IPS-11a (cell line): Measurements from ENCODE around the gene EIF6.

Experiments used
- H3K4me3 ChIP-seq: one replicate; pipeline ENCODE4 v1.5.1; 2013; ENCODE audit warnings: low read depth, low read length, control low read depth

Gene EIF6

DNA sequence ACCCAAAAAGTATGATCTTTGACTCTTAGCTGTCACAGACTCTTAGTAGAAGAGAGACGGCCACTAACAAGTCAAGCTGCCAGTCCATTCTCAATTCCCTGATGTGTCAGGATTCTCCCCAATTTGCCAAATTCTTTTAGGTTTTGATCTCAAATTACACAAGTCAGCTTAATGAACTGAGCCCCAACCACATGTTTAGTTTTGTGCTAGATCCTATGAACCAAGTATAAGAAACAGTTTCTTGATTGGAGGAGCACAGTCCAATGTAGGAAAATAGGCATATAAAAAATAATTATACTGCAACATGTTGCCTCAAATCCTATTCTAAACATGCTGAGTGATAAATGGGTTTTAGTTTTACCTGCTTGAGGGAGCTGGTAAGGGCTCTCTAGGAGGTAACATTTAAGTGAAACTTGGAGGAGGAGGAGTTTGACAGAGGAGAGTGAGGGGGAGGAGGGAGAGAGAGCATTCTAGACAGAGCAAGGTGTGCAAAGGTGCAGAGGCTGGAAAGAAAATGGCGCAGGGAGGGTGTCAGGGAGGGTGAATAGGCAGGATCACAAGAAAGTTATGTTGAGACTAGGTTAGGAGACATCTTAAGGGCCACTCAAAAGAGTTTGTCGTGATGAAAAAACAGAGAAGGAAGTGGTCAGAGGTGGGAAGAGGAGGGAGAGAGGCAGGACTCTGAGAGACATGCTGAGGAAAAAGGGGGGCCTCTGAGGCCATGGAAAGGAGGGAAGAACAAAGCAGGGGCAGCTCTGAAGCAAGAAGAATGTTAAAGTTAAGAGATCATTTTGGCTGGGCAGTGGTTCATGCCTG lies 30.5 kb upstream of the EIF6 start:
- H3K4me3 ChIP-seq = no peak overlapping the region

DNA sequence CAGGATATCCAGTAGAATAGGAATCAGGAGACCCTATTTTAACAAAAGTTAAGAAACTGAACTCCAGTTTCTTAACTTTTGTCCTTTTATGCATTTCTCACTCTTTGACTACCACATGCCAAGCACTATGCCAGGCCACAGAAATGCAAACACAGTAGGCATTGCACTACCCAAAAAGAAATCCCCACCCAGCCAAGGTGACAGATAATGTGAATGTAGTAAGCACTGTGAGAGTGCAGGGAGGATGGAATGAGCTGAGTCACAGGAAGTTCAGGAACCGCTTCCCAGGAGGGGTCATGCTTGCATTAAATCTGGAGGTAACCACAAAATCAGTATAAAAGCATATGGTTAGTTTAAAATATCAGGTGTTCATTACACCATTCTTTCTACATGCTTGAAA lies 27.7 kb upstream of the EIF6 start:
- no peak overlapping the region for H3K4me3 ChIP-seq

DNA sequence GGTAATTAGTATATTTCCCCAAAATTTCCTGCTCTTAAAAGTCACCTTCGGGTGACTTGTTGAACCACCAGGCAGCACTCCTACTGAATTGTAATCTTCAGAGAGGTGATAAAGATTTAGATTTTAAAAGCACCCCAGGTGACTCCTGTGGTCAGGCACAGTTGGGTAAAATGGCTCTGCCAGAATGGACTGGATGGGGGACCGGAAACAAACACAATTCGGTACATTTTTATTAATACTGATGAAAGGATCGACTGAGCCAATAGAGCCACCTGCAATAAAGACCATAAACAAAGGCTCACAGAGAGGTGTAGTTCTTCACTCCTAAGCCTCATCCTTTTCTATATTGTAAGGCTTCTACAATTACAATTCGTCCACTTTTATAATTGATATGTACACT lies 27.2 kb upstream of the EIF6 start:
- no peak overlapping the region for H3K4me3 ChIP-seq

DNA sequence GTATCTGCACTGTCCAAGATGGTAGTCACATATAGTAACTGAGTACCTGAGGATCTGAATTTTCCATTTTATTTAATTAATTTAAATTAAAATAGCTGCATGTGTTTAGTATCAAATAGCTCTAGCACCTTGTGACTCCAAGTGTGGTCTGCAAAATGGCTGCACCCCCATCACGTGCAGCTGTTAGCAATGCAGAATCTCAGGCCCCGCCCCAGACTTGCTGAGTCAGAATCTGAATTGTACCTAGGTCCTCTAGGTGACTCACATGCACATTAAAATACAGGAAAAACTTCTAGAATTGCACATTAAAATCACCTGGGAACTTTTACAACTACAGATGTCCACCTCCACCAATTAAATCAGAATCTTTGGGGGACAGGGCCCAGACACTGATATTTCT lies 26.8 kb upstream of the EIF6 start:
- H3K4me3 ChIP-seq = no peak overlapping the region

DNA sequence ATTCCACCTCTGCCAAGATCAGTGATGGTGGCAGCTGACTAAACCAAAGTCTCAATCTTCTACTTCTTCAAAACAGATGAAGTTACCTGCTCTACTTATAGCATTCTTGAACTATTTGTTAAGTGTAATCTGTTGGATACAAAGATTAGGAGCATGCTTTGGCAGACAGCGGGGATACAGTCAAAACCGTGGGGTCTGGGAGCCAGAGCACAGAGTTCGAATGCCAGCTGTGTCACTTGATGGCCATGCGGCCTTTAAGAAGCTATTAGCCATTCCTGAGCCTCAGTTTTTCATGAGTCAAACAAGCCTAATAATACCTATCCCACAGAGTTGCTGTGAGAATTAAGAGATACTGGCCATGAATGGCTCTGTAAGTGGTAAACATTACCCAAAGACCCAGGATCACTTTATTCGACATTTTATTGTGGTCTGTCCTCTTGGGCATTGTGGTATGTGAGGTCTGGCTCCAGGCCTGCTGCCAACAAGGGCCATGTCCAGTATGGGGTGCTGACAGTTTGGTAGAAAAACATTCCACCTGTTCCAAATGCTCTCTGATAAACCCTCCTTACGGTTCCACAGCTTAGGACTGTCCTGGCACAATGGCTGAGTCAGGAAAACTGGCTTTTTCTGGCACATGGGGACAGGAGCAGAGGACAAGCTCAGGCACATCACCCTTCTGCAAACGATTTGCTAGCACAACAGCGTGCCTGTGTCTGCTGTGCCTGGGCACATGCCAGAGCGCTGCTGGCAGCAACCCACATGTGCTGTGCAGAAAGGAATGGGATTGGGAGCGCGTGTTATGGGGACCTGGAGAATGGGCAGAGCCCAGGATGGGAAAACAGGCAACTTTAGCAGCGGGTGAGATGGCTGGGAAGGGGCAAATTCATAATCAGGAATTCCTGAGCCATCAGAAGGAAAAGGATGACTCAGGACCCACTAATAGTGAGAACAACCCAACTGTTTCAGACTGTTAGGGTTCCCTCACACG lies 23.4 kb upstream of the EIF6 start:
- H3K4me3 ChIP-seq = no peak overlapping the region

DNA sequence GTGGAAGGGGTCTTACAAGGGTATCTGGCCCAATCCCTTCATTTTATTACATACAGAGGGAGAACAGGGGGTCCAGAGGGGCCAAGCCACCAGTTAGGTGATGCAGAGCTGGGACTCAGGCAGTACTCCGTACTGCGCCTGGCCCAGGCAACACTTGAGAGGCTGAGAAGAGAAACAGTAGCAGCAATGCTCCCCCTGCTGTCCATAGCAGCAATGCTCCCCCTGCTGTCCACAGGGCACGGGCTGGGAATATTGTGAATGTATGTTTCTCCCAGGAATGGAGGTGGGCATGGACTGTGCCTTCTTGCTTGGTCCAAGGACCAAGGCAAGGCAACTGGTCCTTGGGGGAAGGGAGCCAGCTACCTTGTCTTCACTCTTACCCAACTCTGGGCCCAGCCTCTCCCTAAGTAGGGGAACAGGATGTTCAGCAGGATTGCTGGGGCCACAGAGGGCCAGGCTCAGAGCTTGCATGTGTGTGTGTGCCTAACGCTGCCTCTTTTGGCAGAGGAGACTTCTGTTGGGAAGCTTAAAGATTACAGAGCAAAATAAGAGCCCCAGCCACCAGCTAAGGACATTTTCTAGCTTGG lies 22.5 kb upstream of the EIF6 start:
- no peak overlapping the region for H3K4me3 ChIP-seq

DNA sequence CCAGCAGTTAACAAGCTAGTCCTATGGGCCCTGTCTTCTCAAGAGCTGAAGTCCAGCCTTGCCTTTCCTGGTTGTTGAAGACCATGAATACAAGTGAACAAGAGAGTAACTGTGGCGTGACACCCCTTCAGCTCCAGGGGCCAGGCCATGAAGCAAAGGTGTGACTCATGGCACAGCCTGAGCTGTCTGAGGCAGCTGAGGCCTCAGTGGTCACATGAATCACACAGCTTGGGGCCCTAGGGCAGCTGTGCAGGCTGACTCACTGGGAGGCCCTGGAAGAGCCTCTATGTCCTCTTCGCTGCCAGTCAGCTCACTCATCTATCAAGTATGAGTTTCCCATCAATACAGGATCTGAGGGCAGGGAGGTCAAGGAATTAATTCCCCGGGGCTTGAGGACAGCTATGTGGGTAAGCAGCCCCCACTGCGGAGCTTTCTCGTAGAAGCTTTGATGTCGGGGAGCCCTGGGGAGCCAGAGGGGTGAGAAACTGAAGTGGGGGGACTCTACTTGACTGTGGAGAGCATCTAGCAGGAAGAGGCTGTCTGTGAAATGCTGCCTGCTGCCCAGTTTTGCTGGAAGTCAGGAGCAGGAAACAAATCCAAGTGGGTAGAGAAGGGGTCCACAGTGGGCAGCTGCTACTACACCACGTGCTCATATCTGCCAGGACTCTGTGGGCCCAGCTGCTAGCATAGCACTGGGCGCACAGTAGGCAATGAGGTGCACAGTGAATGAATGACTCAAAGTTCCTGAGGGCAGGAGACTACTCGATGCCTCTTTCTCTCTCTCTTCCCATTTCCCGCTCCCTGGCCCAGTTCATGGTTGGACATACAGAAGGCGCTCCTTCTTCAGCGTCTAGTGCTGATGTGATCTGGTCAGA lies 21.3 kb upstream of the EIF6 start:
- H3K4me3 ChIP-seq = no peak overlapping the region

DNA sequence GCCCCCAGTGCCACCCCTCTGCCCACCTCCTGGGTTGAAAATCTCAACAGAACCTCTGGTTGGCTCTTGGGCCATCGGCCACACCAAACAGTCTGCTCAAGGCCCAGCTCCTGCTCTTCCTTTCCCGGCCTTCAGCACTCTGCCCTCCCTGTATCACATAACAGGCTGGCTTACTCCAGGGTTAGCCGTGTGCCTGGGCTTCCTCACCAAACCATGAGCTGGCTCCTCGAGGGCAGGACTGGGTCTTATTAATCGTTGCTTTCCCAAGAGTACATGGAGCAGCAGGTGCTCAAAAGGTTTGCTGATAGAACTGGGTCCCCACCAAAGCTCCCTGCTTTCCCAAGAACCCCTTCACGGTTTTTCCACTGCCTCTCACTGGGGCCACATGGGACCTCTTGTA lies 20.4 kb upstream of the EIF6 start:
- no peak overlapping the region for H3K4me3 ChIP-seq

DNA sequence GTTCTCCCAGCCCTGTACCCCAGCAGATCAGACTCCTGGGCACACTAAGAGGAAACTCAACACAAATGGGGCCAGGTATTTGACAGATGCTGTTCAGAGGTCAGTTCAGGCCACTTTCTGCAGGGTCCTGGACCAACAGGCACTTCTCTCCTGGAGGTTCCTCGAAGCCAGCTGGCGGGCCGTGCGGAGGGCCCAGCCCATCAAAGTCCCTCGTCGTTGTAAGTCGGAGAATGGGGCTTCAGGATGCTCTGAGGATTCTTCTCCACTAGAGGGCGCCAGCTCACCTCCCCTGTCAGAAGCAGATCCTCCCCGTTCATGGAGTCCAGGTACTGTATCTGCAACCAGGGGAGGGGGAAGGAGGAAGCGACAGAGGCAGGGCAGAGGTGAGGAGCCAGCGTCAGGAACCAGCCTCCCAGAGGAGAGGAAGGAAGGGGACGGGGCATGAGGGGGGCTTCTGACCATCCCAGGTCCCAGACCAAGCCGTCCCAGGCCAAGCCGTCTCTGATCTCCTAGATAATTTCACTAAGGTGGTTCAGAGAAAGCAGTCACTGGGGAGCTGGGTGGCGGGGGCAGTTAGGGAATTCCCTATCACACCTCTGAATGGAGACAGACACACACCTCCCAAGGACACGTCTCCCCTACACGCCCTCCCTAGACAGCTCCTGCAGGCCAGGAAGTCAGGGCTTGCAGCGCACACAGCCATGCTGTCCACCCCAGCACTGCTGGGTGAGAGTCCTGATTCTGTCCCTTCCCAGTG lies 19.3 kb upstream of the EIF6 start:
- H3K4me3 ChIP-seq = no peak overlapping the region

DNA sequence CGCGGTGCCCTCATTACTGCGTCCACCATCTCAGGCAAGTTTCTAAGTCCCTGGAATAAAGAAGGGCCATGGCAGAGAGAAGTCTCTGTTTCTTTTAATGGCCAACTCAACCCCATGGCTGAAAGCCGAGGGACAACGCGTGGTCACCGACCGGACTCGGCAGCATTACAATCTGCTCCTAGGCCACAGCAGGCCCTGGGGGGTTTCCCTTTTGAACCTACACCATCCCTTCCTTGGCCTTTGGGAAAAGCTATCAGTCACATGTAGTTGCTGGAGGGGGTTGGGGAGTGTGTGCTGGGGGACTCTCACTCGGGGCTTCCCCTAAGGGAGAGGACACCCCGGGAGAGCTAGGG lies 18.8 kb upstream of the EIF6 start:
- no peak overlapping the region for H3K4me3 ChIP-seq

DNA sequence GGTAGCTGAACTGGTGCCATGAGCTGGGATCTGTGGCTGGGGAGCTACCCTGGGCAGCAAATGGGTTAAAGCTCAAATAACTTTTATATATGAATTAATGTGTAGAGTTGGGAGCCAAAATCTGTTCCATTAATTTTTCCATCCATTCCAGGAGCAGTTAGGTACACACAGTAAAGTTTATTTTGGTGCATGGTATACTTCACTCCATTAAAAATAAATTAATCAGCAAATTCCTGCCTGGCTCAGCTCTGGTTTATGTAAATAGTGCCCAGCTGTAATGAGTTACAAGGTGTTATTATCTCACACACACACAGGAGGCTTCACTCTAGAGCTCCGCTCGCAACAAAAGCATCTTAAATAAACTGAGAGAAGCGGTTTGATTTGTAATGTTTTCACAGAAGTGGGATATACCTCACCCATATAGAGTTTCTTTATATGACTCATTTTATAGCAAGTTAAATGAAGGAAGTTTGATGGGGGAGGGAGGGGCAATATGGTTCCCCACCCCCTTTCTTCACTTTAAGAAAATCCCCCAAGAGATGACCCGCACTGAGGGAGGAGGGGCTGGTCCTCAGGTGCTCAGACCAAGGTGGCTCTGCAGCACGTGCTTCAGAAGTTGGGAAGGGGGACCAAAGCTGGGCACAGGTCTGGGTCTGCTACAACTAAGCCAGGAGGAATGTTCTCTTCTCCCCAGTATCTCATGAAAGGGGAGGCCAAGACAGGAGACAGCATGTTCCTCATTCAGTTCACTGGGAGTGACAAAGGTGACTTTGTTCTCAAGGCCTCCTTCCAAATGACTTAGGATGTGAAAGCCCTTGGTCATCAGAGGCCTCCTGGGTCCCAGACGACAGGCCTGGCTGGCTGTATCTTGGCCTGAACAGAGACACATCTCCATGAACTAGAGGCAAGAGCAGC lies 18.1 kb upstream of the EIF6 start:
- H3K4me3 ChIP-seq = no peak overlapping the region

DNA sequence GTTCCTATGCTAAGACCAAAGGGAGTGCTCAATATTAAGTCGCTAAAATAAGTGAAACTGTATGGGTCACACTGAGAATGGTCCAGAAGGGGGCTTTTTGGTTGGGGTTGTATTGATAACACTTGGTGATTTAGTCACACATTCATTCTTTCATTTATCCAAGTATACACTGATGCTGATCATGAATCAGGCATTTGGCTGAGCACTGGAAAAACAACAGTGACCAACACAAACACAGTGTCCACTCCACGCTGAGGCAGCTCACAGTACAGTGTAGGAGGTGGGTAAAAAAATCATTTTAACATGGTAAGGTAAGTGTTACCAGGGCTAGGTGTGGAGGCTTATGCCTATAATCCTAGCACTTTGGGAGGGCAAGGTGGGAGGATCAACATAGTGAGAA lies 16.9 kb upstream of the EIF6 start:
- H3K4me3 ChIP-seq = no peak overlapping the region

DNA sequence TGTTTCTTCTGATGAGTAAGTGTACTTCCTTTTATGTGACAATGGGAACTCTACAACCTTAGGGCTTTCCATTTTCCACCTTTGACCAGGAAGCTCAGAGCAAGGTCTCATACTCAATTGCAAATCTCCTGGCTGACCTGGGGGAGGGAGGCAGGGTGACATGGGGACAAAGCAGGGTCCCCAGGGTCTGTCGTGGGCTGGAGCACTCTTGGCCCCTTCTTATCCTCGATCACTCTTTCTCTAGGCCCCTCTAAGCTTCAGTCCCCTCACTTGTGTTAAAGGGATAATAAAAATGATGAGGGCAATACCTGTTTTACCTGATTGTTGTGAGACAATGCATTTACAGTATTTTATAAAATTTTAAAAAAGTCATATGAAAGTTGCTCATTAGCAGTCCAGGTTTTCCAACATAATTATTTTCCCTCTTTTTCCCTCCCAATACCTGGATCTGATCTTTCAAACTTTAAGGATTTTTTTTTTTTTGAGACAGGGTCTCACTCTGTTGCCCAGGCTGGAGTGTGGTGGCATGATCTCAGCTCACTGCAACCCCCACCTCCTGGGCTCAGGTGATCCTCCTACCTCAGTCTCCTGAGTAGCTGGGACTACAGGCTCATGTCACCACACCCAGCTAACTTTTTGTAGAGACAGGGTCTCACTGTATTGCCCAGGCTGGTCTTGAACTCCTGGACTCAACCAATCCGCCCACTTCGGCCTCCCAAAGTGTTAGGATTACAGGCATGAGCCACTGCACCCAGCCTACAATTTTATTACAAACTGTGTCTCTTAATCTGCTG lies 16.1 kb upstream of the EIF6 start:
- H3K4me3 ChIP-seq = no peak overlapping the region

DNA sequence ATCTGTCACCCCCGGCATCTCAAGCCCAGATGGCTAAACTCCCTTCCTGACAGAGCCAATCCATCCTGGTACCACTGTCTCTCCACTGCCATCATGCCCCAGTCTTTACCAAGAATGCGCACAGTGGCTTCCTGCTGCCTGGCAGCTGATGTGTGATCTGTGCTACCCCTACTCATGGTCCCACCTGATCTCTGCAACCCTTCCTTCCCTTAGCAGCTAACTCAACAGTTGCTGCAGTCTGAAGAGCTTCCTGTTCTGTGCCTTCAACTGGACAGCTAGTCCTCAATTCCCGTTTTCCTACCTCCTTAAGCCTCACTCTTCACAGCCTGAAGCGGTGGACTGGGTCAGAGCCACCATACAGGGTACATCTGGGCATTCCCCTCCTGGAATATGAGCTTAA lies 15.2 kb upstream of the EIF6 start:
- no peak overlapping the region for H3K4me3 ChIP-seq

DNA sequence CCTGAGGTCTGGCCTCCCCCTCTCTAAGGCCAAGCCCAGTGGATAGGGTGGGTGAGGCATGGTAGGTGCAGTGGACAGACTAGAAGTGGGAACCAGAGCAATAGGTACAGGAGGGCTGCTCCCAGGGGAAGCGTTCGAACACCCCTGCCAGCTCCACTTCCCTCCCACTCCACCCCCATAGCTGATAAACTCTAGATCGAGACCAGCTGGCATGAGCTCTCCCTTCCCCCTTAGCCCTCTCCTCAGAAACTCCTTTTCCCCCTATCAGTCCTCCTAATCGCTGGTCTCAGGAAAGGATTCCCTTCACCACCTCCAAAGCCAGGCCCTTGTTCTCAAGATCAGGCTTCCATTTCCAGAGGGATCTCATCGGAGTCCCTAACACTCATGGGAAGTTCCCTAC lies 13.7 kb upstream of the EIF6 start:
- no peak overlapping the region for H3K4me3 ChIP-seq

DNA sequence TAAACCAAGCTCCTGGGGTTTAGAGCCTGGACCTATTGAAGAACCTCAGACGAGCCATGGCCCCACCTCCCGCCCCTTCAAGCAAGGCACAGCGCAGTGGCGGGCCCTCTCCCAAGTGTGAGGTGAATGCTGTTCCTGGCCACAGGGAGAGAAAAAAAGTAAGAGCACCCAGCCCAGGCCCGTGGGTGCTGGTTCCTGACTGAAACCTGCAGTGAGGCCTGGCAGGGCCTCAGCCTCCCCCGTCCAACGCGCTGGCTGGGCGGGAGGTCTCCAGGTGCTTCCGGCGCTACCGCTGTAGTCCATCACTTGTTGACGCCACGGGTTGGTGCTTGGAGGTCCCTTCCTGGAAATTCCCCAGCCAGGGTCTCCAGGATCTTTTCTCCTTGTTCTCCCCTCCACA lies 13.2 kb upstream of the EIF6 start:
- H3K4me3 ChIP-seq = no peak overlapping the region

DNA sequence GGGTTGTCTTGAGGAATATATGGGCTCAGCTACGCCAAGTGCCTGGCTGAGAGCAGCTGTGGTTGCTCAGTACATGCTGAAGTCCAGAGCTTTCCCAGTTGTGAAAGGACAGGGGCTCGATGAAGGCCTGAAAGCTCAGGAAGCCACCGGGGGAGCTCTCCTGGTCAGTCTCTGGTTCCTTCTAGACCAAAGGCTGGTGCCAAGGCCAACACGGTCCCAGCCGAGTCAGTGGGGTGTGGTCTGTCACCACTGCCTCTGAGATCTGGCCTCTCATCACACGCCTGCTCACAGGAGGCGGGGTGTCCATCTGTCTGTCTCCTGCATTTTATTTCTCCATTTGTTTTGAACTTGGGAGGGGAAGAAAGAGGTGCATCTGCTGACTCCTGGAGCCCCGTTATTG lies 12.6 kb upstream of the EIF6 start:
- H3K4me3 ChIP-seq = no peak overlapping the region

DNA sequence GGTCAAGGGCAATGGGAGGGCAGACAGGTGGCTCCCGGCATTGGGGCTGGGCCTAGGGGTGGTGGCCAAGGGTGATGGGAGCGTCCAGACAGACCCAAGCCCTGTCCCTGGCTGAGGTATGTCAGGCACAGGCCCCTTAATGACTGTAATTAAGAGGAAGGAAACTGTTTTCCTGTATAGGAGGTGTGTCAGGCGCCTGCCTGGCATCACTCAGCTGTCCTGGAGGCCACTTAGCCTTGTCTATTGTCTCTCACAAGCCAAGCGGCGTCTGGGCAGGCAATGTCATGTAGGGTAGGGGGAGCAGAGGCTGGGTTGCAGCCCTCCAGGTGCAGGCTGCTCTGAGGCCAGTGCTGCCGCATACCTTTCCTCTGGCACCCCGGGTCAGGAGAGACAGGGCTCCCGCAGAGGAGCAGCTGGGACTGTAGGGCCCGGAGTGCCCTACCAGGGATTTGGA lies 11.6 kb upstream of the EIF6 start:
- no peak overlapping the region for H3K4me3 ChIP-seq
